Activated T-helper 17 cell treated with anti-CD3 and anti-CD28 coated beads, Interleukin-2, amount 50 U/mL, for 72 hours (primary cell): Measurements from ENCODE around the gene RPL32. TPM values are rescaled to one million over a fixed set of nuclear protein-coding genes. Genes with fewer than 3 reads are reported as not detected.

Source experiments
- ATAC-seq: fragments of 150-1000 bp; cut with Tn5 transposase; replicated peaks from 2 replicates; pipeline ENCODE4 v1.10.0; 2021; ENCODE audit warnings: mild to moderate bottlenecking, moderate library complexity
- H3K27ac Mint-ChIP-seq: one replicate; pipeline ENCODE4 v1.8.0; 2022; ENCODE audit warnings: mixed read lengths
- H3K27me3 Mint-ChIP-seq: one replicate; pipeline ENCODE4 v1.8.0; 2022; ENCODE audit warnings: mixed read lengths
- H3K36me3 Mint-ChIP-seq: one replicate; pipeline ENCODE4 v1.8.0; 2022; ENCODE audit warnings: low read depth, mild to moderate bottlenecking, mixed read lengths
- H3K4me1 Mint-ChIP-seq: one replicate; pipeline ENCODE4 v1.8.0; 2022; ENCODE audit warnings: mixed read lengths
- H3K4me3 Mint-ChIP-seq: one replicate; pipeline ENCODE4 v1.8.0; 2022; ENCODE audit warnings: mild to moderate bottlenecking, mixed read lengths
- H3K9me3 Mint-ChIP-seq: one replicate; pipeline ENCODE4 v1.8.0; 2022; ENCODE audit warnings: mixed read lengths
- total RNA-seq, 2 donors: library from RNA; stranded (reverse); gene quantifications; one replicate each; pipeline ENCODE4 v1.2.3, GENCODE V29; 2022

Gene RPL32
- total RNA-seq, 2 donors from 2014 or later = 2,210 to 2,773 TPM

DNA sequence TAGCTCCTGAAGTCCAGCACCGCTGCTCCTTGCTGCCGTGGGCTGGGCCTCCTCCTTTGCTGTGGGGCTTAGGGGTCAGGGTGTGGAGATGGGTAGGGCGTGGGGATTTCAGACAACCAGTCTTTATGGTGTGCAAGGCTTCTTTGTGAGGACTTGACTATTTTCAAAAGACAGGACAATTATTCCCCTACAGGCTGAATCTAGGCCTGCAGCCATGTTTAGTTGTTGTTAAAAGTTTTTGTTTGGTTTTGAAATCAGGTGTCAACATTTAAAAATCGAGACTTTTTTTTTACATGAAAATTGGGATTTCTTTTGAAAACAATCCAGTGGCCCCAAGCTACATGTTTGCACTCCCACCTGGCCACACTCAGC lies 10.6 kb downstream of the RPL32 start:
- Mint-ChIP-seq H3K4me3 (no peak overlapping the region), H3K4me1 (no peaks in the 10 kb centered on the region), H3K27ac (no peak overlapping the region), H3K36me3 (peaks cover 52% of the 10 kb centered on the region), H3K9me3 (no peaks in the 10 kb centered on the region), H3K27me3 (no peaks in the 10 kb centered on the region)
- ATAC-seq = no peak

GRCh38 chr3:12829886-12830784 lies 11.2 kb downstream of the RPL32 start:
- H3K9me3 Mint-ChIP-seq = no peaks in the 10 kb centered on the region
- H3K4me1 Mint-ChIP-seq = no peaks in the 10 kb centered on the region

GRCh38 chr3:12829404-12829803 lies 12.0 kb downstream of the RPL32 start:
- ATAC-seq = no peak
- no peaks in the 10 kb centered on the region for H3K4me1 Mint-ChIP-seq
- no peak overlapping the region for H3K4me3 Mint-ChIP-seq
- H3K9me3 Mint-ChIP-seq = no peaks in the 10 kb centered on the region
- H3K27me3 Mint-ChIP-seq = no peaks in the 10 kb centered on the region
- no peak overlapping the region for H3K27ac Mint-ChIP-seq
- H3K36me3 Mint-ChIP-seq = peaks cover 38% of the 10 kb centered on the region

More at GRCh38 chr3:12829886-12830784, 11.2 kb downstream of the RPL32 start:
- Mint-ChIP-seq H3K4me3 (no peak overlapping the region), H3K36me3 (peaks cover 45% of the 10 kb centered on the region), H3K27me3 (no peaks in the 10 kb centered on the region), H3K27ac (no peak overlapping the region)
- peak; percentile 14 for ATAC-seq

- no peak for ATAC-seq
- H3K27ac Mint-ChIP-seq = no peak overlapping the region
- H3K36me3 Mint-ChIP-seq = peaks cover 32% of the 10 kb centered on the region
- no peaks in the 10 kb centered on the region for H3K27me3 Mint-ChIP-seq
- no peak overlapping the region for H3K4me3 Mint-ChIP-seq
- H3K4me1 Mint-ChIP-seq = no peaks in the 10 kb centered on the region
- no peaks in the 10 kb centered on the region for H3K9me3 Mint-ChIP-seq
These were observed 12.6 kb downstream of the RPL32 start for GRCh38 chr3:12828751-12829150.

GRCh38 chr3:12825156-12825555 lies 16.2 kb downstream of the RPL32 start:
- no peaks in the 10 kb centered on the region for H3K4me1 Mint-ChIP-seq
- H3K27me3 Mint-ChIP-seq = no peaks in the 10 kb centered on the region
- no peak for ATAC-seq

DNA sequence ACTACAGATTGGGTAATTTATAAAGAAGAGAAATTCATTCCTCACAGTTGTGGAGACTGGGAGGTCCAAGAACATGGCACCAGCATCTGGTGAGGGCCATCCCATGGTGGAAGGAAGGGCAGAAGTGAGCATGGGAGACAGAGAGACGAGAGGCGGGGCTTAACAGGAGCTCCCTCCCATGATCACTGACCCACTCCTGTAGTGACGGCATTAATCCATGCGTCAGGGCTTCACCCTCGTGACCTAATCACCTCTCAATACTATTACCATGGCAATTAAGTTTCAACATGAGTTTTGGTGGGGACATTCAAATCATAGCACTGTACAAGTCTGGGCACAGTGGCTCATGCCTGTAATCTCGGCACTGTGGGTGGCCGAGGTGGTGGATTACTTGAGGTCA lies 17.1 kb downstream of the RPL32 start:
- H3K27ac Mint-ChIP-seq = no peak overlapping the region
- H3K4me1 Mint-ChIP-seq = no peaks in the 10 kb centered on the region
- no peaks in the 10 kb centered on the region for H3K9me3 Mint-ChIP-seq
- no peaks in the 10 kb centered on the region for H3K27me3 Mint-ChIP-seq
- H3K4me3 Mint-ChIP-seq = no peak overlapping the region
- ATAC-seq = no peak
- H3K36me3 Mint-ChIP-seq = no peaks in the 10 kb centered on the region

More at GRCh38 chr3:12825156-12825555, 16.2 kb downstream of the RPL32 start:
- Mint-ChIP-seq H3K9me3 (no peaks in the 10 kb centered on the region), H3K36me3 (no peaks in the 10 kb centered on the region), H3K27ac (no peak overlapping the region), H3K4me3 (no peak overlapping the region)

GRCh38 chr3:12822725-12823373 lies 18.5 kb downstream of the RPL32 start:
- Mint-ChIP-seq H3K27ac (no peak overlapping the region), H3K4me1 (no peaks in the 10 kb centered on the region), H3K36me3 (no peaks in the 10 kb centered on the region), H3K27me3 (no peaks in the 10 kb centered on the region), H3K9me3 (no peaks in the 10 kb centered on the region), H3K4me3 (no peak overlapping the region)
- no peak for ATAC-seq

- no peak overlapping the region for H3K27ac Mint-ChIP-seq
- no peak for ATAC-seq
These were observed 22.6 kb downstream of the RPL32 start for GRCh38 chr3:12818773-12819172.

DNA sequence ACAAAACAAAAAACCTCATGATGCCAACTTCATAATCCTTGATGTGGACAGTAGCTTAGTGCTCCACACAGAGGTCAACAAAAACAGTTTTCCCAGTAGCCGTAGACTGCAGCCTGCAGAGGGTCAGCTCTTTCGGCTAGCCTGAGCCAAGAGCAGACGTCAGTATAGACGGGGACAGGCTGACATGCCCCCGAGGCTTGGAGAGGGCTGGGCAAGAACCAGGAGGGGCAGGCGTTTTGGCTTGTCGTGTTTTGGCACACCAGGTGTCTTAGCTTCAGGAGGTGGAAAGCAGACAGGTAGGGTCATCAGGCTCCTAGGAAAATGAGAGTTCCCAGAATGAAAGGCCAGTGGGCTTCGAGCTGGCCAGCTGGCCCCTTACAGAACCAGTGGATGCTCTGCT lies 23.1 kb downstream of the RPL32 start:
- no peak overlapping the region for H3K4me3 Mint-ChIP-seq
- H3K9me3 Mint-ChIP-seq = no peaks in the 10 kb centered on the region
- no peaks in the 10 kb centered on the region for H3K36me3 Mint-ChIP-seq
- no peak for ATAC-seq
- H3K27ac Mint-ChIP-seq = no peak overlapping the region
- no peaks in the 10 kb centered on the region for H3K27me3 Mint-ChIP-seq
- H3K4me1 Mint-ChIP-seq = no peaks in the 10 kb centered on the region

More at GRCh38 chr3:12818773-12819172, 22.6 kb downstream of the RPL32 start:
- Mint-ChIP-seq H3K36me3 (no peaks in the 10 kb centered on the region), H3K27me3 (no peaks in the 10 kb centered on the region), H3K9me3 (no peaks in the 10 kb centered on the region), H3K4me1 (no peaks in the 10 kb centered on the region), H3K4me3 (no peak overlapping the region)

DNA sequence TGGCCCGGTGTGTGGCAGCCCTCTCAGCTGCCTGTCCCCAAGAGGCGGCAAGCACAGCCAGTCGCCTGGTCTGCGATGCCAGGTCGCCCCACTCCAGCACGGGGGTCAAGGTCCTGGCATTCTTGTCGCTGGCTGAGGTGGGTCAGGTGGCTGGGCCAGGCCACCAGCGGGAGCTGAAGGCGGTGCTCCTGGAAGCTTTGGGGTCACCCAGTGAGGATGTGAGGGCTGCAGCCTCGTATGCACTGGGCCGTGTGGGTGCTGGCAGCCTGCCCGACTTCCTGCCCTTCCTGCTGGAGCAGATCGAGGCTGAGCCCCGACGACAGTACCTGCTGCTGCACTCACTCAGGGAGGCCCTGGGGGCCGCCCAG lies 24.0 kb downstream of the RPL32 start:
- Mint-ChIP-seq H3K4me1 (no peaks in the 10 kb centered on the region), H3K9me3 (no peaks in the 10 kb centered on the region), H3K27me3 (no peaks in the 10 kb centered on the region), H3K36me3 (no peaks in the 10 kb centered on the region), H3K4me3 (no peak overlapping the region), H3K27ac (no peak overlapping the region)
- ATAC-seq = no peak

GRCh38 chr3:12816521-12817342 lies 24.6 kb downstream of the RPL32 start:
- no peaks in the 10 kb centered on the region for H3K9me3 Mint-ChIP-seq
- ATAC-seq = no peak

GRCh38 chr3:12815719-12816118 lies 25.6 kb downstream of the RPL32 start:
- H3K27me3 Mint-ChIP-seq = no peaks in the 10 kb centered on the region
- H3K4me3 Mint-ChIP-seq = no peak overlapping the region

More at GRCh38 chr3:12816521-12817342, 24.6 kb downstream of the RPL32 start:
- Mint-ChIP-seq H3K4me1 (no peaks in the 10 kb centered on the region), H3K27ac (no peak overlapping the region), H3K4me3 (no peak overlapping the region), H3K36me3 (no peaks in the 10 kb centered on the region), H3K27me3 (no peaks in the 10 kb centered on the region)

GRCh38 chr3:12815078-12815477 lies 26.3 kb downstream of the RPL32 start:
- no peaks in the 10 kb centered on the region for H3K36me3 Mint-ChIP-seq
- ATAC-seq = no peak
- no peak overlapping the region for H3K27ac Mint-ChIP-seq
- H3K4me1 Mint-ChIP-seq = no peaks in the 10 kb centered on the region
- H3K4me3 Mint-ChIP-seq = no peak overlapping the region
- H3K9me3 Mint-ChIP-seq = no peaks in the 10 kb centered on the region
- no peaks in the 10 kb centered on the region for H3K27me3 Mint-ChIP-seq

More at GRCh38 chr3:12815719-12816118, 25.6 kb downstream of the RPL32 start:
- Mint-ChIP-seq H3K4me1 (no peaks in the 10 kb centered on the region), H3K36me3 (no peaks in the 10 kb centered on the region), H3K27ac (no peak overlapping the region), H3K9me3 (no peaks in the 10 kb centered on the region)
- ATAC-seq = no peak

- Mint-ChIP-seq H3K36me3 (no peaks in the 10 kb centered on the region), H3K27me3 (no peaks in the 10 kb centered on the region), H3K9me3 (no peaks in the 10 kb centered on the region), H3K4me3 (no peak overlapping the region), H3K4me1 (no peaks in the 10 kb centered on the region), H3K27ac (peak overlapping the region; percentile 17)
- ATAC-seq = no peak
These were observed 27.4 kb downstream of the RPL32 start for GRCh38 chr3:12813967-12814366.
